ENCODE measurements around the gene EVC2. TPM values are rescaled to one million over a fixed set of nuclear protein-coding genes. Genes with fewer than 3 reads are reported as not detected.

EVC2 gene
- total RNA-seq, 3 donors from 2014 or later (not counting 1 experiment from before 2014, with no cell fraction given): 0.20 to 2.6 (median 1.5) TPM

DNA sequence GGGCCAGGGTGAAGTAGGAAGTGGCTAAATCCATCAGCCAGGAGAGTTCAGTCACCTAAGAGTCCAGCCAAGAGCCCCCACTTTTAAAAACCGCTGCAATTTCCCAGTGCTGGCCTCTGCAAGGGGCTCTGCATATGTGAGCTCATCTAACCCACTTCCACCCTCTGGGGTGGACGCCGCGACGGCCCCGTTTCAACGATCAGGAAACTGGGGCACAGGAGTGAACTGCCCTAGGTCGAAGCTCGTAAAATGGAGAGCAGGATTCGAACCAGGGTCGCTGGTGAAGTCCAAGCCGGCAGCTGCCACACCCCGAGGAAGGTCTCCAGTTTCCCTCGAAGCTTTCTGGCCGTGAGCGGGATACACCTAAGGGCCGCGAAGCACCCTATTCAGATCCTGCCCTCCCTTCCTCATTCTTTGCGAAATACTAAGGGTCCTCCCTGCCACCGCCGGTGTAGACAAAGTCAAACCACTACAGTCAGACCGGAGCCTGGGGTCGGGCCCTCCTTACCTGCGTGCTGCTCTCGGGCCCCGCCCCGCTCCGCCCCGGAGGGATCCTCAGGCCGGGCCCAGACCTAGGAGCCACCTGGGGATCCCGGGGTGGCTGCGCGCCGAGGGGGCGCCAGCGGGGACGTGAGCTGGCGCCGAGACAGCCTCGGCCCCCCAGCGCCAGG, 446 bp downstream of the EVC2 start:
- Mint-ChIP-seq H3K9me3 (no peaks in the 10 kb centered on the region), H3K36me3 (no peaks in the 10 kb centered on the region), H3K4me1 (peaks cover 0 to 15% of the 10 kb centered on the region in 2 donors), H3K4me3 (no peak overlapping the region), H3K27ac (no peak overlapping the region), H3K27me3 (ENCODE audit: low read depth in 2 of 2) (peaks cover 35 to 46% of the 10 kb centered on the region in 2 donors)
- Histone ChIP-seq H3K27me3 (ENCODE audit: control insufficient read depth, insufficient read depth, low read length) (peaks cover 5% of the 10 kb centered on the region), H3K9me3 (ENCODE audit: control insufficient read depth, insufficient read depth, low read length) (no peaks in the 10 kb centered on the region), H3K27ac (ENCODE audit: low read length) (no peak overlapping the region), H3K4me1 (ENCODE audit: control insufficient read depth, insufficient read depth, low read length) (peaks cover 10% of the 10 kb centered on the region), H3K36me3 (ENCODE audit: control insufficient read depth, insufficient read depth, low read length) (no peaks in the 10 kb centered on the region), H3K4me3 (ENCODE audit: low read length) (no peak overlapping the region)
- 3% methylated on average over 41 of the region's 41 CpGs for WGBS (ENCODE audit: insufficient coverage)
- intact Hi-C loops (cut with micrococcal nuclease): no loop called here
- peak in 1 of 2 donors; percentile 16 for DNase-seq
- TF ChIP-seq, protein P1, sequence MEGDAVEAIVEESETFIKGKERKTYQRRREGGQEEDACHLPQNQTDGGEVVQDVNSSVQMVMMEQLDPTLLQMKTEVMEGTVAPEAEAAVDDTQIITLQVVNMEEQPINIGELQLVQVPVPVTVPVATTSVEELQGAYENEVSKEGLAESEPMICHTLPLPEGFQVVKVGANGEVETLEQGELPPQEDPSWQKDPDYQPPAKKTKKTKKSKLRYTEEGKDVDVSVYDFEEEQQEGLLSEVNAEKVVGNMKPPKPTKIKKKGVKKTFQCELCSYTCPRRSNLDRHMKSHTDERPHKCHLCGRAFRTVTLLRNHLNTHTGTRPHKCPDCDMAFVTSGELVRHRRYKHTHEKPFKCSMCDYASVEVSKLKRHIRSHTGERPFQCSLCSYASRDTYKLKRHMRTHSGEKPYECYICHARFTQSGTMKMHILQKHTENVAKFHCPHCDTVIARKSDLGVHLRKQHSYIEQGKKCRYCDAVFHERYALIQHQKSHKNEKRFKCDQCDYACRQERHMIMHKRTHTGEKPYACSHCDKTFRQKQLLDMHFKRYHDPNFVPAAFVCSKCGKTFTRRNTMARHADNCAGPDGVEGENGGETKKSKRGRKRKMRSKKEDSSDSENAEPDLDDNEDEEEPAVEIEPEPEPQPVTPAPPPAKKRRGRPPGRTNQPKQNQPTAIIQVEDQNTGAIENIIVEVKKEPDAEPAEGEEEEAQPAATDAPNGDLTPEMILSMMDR (IDR thresholded peaks at IDR 0.05): no peak
- ATAC-seq: no peak

DNA sequence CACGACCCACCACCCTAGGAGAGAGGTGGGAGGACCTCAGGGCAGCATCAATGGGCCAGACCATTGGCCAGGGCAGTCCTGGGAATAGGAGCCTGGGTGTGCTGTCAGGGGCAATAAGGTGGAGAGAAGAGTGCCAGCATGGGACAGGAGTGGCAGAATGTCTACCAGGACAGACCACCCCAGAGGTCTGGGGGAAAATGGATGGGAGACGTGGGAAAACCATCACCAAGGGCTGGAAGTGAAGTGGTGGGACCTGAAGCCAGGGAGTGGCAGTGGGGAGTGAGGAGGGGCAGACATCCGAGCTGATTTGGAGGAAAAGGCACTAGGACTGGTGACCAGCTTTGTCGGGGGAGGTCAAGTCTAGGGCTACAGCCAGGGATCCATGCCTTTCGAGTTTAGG, 993 bp downstream of the EVC2 start:
- H3K9me3 ChIP-seq (ENCODE audit: control insufficient read depth, insufficient read depth, low read length): no peaks in the 10 kb centered on the region
- ATAC-seq (no peak), DNase-seq (no peak)
- 54% methylated on average over 5 of the region's 5 CpGs for WGBS (ENCODE audit: insufficient coverage)
- peaks cover 0 to 15% of the 10 kb centered on the region in 2 donors for H3K4me1 Mint-ChIP-seq
- H3K27me3 Mint-ChIP-seq (ENCODE audit: low read depth in 2 of 2): peaks cover 29 to 44% of the 10 kb centered on the region in 2 donors
- peaks cover 10% of the 10 kb centered on the region for H3K4me1 ChIP-seq (ENCODE audit: control insufficient read depth, insufficient read depth, low read length)
- H3K4me3 Mint-ChIP-seq: no peak overlapping the region
- no peaks in the 10 kb centered on the region for H3K36me3 ChIP-seq (ENCODE audit: control insufficient read depth, insufficient read depth, low read length)
- no peaks in the 10 kb centered on the region for H3K36me3 Mint-ChIP-seq
- TF ChIP-seq, protein P1 (IDR thresholded peaks at IDR 0.05): no peak
- no peak overlapping the region for H3K27ac Mint-ChIP-seq
- no peaks in the 10 kb centered on the region for H3K9me3 Mint-ChIP-seq
- H3K27me3 ChIP-seq (ENCODE audit: control insufficient read depth, insufficient read depth, low read length): peaks cover 5% of the 10 kb centered on the region
- no peak overlapping the region for H3K27ac ChIP-seq (ENCODE audit: low read length)
- no peak overlapping the region for H3K4me3 ChIP-seq (ENCODE audit: low read length)
- intact Hi-C loops (cut with micrococcal nuclease): no loop called here

DNA sequence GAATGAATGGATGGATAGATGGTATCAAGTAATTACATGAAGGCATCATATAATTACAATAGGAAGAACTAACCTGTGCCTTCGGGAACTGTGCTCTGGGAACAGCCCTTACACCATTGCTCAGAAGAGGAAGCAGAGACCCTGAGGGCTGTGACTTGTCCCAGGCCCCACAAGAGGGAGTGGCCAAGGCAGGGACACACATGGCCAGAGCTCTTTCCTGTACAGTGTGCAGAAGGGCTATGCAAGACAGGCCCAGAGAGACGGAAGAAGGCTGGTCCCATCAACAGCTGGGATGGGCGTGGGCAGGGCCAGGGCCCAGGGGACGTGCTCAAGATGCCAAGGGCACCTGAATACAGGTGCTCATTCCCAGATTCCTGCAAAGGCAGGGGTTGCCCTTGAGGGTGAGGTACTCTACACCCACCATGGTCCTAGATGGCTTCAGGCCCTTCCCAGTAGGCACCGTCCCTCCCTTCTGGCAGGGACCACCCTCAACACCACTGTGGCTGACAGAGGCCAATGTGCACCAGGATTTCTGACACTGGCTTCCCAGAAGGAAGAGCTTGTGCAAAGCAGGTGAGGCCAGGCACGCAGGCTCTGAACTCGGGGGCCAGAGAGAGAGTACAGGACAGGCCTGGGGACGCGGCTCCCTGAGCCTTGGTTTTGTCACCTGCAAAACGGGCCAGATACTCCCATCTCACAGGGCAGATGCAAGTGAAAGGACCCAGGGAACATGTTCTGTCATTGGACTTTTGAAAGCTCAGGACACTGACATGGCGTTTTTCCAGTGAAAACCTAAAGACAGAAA, 1.7 kb downstream of the EVC2 start:
- H3K4me3 ChIP-seq (ENCODE audit: low read length): no peak overlapping the region
- peaks cover 5% of the 10 kb centered on the region for H3K27me3 ChIP-seq (ENCODE audit: control insufficient read depth, insufficient read depth, low read length)
- H3K36me3 ChIP-seq (ENCODE audit: control insufficient read depth, insufficient read depth, low read length): no peaks in the 10 kb centered on the region
- TF ChIP-seq, protein P1 (IDR thresholded peaks at IDR 0.05): no peak
- no peak for DNase-seq
- ATAC-seq: no peak
- Mint-ChIP-seq H3K27me3 (ENCODE audit: low read depth in 2 of 2) (peaks cover 23 to 44% of the 10 kb centered on the region in 2 donors), H3K9me3 (no peaks in the 10 kb centered on the region), H3K36me3 (no peaks in the 10 kb centered on the region), H3K4me1 (peaks cover 0 to 15% of the 10 kb centered on the region in 2 donors), H3K4me3 (no peak overlapping the region), H3K27ac (no peak overlapping the region)
- 84% methylated on average over 11 of the region's 11 CpGs for WGBS (ENCODE audit: insufficient coverage)
- H3K9me3 ChIP-seq (ENCODE audit: control insufficient read depth, insufficient read depth, low read length): no peaks in the 10 kb centered on the region
- no peak overlapping the region for H3K27ac ChIP-seq (ENCODE audit: low read length)
- intact Hi-C loops (cut with micrococcal nuclease): no loop called here
- peaks cover 10% of the 10 kb centered on the region for H3K4me1 ChIP-seq (ENCODE audit: control insufficient read depth, insufficient read depth, low read length)
